ENCODE data around the gene MTREX.

The MTREX gene

DNA sequence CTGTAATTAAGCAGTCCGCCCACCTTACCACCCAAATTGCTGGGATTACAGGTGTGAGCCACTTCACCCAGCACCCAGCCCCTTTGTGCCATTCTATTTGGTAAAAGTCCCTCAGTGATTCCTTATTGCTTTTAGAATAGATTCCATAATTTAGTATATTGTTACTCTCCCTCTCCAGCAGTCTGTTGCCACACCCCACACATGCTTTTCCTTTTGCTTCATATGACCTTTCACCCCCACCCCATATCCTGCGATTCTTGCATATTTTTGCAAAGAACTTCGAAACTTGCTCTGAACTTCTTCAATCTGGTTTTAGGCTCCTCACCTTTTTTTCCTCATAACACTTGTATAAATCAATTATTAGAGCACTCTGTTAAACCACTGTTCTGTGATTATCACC lies 100.2 kb downstream of the MTREX start:
- TF ChIP-seq, protein P1, sequence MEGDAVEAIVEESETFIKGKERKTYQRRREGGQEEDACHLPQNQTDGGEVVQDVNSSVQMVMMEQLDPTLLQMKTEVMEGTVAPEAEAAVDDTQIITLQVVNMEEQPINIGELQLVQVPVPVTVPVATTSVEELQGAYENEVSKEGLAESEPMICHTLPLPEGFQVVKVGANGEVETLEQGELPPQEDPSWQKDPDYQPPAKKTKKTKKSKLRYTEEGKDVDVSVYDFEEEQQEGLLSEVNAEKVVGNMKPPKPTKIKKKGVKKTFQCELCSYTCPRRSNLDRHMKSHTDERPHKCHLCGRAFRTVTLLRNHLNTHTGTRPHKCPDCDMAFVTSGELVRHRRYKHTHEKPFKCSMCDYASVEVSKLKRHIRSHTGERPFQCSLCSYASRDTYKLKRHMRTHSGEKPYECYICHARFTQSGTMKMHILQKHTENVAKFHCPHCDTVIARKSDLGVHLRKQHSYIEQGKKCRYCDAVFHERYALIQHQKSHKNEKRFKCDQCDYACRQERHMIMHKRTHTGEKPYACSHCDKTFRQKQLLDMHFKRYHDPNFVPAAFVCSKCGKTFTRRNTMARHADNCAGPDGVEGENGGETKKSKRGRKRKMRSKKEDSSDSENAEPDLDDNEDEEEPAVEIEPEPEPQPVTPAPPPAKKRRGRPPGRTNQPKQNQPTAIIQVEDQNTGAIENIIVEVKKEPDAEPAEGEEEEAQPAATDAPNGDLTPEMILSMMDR (conservative IDR thresholded peaks at IDR 0.05; ENCODE audit: low read length): no peak
- no peak for DNase-seq (ENCODE audit: low read depth)
- H3K4me3 ChIP-seq (ENCODE audit: low read length): no peak overlapping the region

DNA sequence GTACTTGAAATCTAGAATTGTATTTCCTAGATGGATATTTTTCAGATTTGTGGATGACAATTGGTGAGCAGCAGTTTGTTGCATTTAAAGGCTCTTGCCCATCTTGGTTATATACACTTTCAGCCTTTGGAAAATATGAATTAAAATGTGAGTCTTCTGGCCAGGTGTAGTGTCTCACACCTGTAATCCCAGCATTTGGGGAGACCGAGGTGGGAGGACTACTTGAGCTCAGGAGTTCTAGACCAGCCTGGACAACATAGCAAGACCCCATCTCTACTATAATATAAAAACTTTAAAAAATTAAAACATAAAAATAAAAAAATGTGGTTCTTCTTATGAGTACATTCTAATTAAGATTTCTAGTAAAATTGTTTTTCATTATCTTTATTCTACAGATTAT lies 102.0 kb downstream of the MTREX start:
- H3K4me3 ChIP-seq (ENCODE audit: low read length): no peak overlapping the region
- no peak for DNase-seq (ENCODE audit: low read depth)
- TF ChIP-seq, protein P1 (conservative IDR thresholded peaks at IDR 0.05; ENCODE audit: low read length): no peak

- no peak for DNase-seq (ENCODE audit: low read depth)
- no peak overlapping the region for H3K4me3 ChIP-seq (ENCODE audit: low read length)
- TF ChIP-seq, protein P1 (conservative IDR thresholded peaks at IDR 0.05; ENCODE audit: low read length): no peak
These were observed 103.1 kb downstream of the MTREX start for GRCh38 chr5:55410845-55411244.

- H3K4me3 ChIP-seq (ENCODE audit: low read length): no peak overlapping the region
- no peak for DNase-seq (ENCODE audit: low read depth)
- TF ChIP-seq, protein P1 (conservative IDR thresholded peaks at IDR 0.05; ENCODE audit: low read length): no peak
These were observed 104.1 kb downstream of the MTREX start for GRCh38 chr5:55411876-55412275.

- TF ChIP-seq, protein P1 (conservative IDR thresholded peaks at IDR 0.05; ENCODE audit: low read length): no peak
- H3K4me3 ChIP-seq (ENCODE audit: low read length): no peak overlapping the region
- DNase-seq (ENCODE audit: low read depth): no peak
These were observed 105.9 kb downstream of the MTREX start for GRCh38 chr5:55413644-55414043.

- no peak overlapping the region for H3K4me3 ChIP-seq (ENCODE audit: low read length)
- DNase-seq (ENCODE audit: low read depth): no peak
- TF ChIP-seq, protein P1 (conservative IDR thresholded peaks at IDR 0.05; ENCODE audit: low read length): no peak
These were observed 107.3 kb downstream of the MTREX start for GRCh38 chr5:55415071-55415470.

DNA sequence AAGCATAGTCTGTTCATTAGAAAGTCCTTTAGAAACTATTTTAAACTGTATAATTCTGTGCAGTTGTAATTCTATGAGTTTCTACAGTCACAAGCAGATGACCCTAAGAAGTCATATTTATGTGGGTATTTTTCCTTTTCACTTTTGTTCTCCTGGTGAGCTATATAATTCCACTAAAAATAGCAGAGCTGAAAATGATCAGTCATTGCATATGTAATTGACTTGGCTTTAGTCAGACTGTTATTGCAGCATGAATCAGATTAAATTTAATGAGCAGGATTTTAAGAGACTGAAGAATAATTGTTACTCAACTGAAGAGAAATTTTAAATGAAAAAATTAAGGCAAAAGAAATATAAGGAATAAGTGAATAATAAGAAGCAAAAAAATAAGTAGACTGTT lies 108.5 kb downstream of the MTREX start:
- H3K4me3 ChIP-seq (ENCODE audit: low read length): no peak overlapping the region
- DNase-seq (ENCODE audit: low read depth): no peak
- TF ChIP-seq, protein P1 (conservative IDR thresholded peaks at IDR 0.05; ENCODE audit: low read length): no peak

Data from AG10803 (cell line).